Gastrocnemius medialis (tissue), 4 donors: ENCODE data around the gene PTP4A1. TPM values are rescaled to one million over a fixed set of nuclear protein-coding genes. Genes with fewer than 3 reads are reported as not detected.
A peak's percentile ranks its signal among the peaks of the same experiment; 100 is the strongest.
"Not testable (repeated sequence)": the region's sequence is repeated elsewhere in the genome, so short reads cannot be mapped to it uniquely, and the experiment has no call there.

Experiments used
- ATAC-seq, 2 donors: fragments of 150-250 bp; one replicate each; pipeline ENCODE4 v1.9.1; 2016
- DNase-seq, 2 donors: peaks; one replicate each; pipeline ENCODE4 v3.0.0-alpha.2; 2019
- H3K27ac ChIP-seq, 4 donors: fragments of 200-600 bp; sonication (generic); 1 replicate in 1 of 4; 2 replicates in 3 of 4; pipeline ENCODE4 v1.5.1; 2016 to 2018; ENCODE audit warnings: mild to moderate bottlenecking in 2 of 4, moderate library complexity in 1 of 4
- H3K27me3 ChIP-seq, 3 donors: fragments of 200-600 bp; sonication (generic) in 2 of 3; 1 replicate in 1 of 3; 2 replicates in 2 of 3; pipeline versions ENCODE4 v1.5.1 to v1.6.0; 2016 to 2019; ENCODE audit warnings: mild to moderate bottlenecking in 1 of 3, moderate library complexity in 1 of 3
- H3K36me3 ChIP-seq, 2 donors: fragments of 200-600 bp; sonication (generic) in 1 of 2; one replicate each; pipeline ENCODE4 v1.5.1; 2017 to 2018
- H3K4me1 ChIP-seq, 2 donors: fragments of 200-600 bp; sonication (generic) in 1 of 2; one replicate each; pipeline ENCODE4 v1.5.1; 2016 to 2017; ENCODE audit warnings: mild to moderate bottlenecking in 2 of 2
- H3K4me3 ChIP-seq, 4 donors: fragments of 200-600 bp; sonication (generic) in 3 of 4; 1 replicate in 1 of 4; 2 replicates in 3 of 4; pipeline ENCODE4 v1.5.1; 2016 to 2019; ENCODE audit warnings: mild to moderate bottlenecking in 2 of 4
- H3K9me3 ChIP-seq, 3 donors: fragments of 200-600 bp; sonication (generic) in 2 of 3; 1 replicate in 1 of 3; 2 replicates in 2 of 3; pipeline ENCODE4 v1.5.1; 2016 to 2019
- CTCF ChIP-seq, 5 experiments: fragments of 450-650 bp in 3 of 5; fragments of 200-600 bp in 2 of 5; sonication (generic) in 2 of 5; IDR thresholded peaks in 4 of 5; conservative IDR thresholded peaks in 1 of 5; 1 replicate in 4 of 5; 2 replicates in 1 of 5; pipeline ENCODE4 v1.5.1; 2016 to 2019; ENCODE audit warnings: antibody characterized with exemption in 5 of 5, mild to moderate bottlenecking in 3 of 5, moderate library complexity in 3 of 5
- POLR2A ChIP-seq, 2 donors: fragments of 450-650 bp; IDR thresholded peaks; one replicate each; pipeline ENCODE4 v1.6.1; 2017; ENCODE audit warnings: antibody characterized with exemption in 2 of 2, mild to moderate bottlenecking in 2 of 2, moderate library complexity in 2 of 2
- in situ Hi-C, 4 donors: fragments of 200-750 bp; cut with MboI; loops; one replicate each; pipeline versions ENCODE4 v1.15.0 to v1.8.0; 2017; ENCODE audit warnings: low sequenced_read_pairs in 4 of 4
- intact Hi-C: fragments of 100-400 bp; cut with DNase I; formaldehyde crosslinking; loops from one replicate; pipeline ENCODE4 v1.15.1; 2023; ENCODE audit warnings: low total_unique reads
- total RNA-seq, 4 donors: library from RNA; depleted of rRNA; stranded (reverse); fragments of >200 nt; gene quantifications; one replicate each; pipeline versions ENCODE4 v1.1.0 to v1.2.3, GENCODE V29; 2016

The PTP4A1 gene
- 100 to 1,000 TPM in 2 of 4 donors, 10 to 100 TPM in 2; 30.6 to 256 (median 90.8) TPM for total RNA-seq

GRCh38 chr6:63572044-63572746 lies at the start of gene PTP4A1, which contains the start of gene LOC128125822:
Gene PTP4A1 (plus strand): TSS chr6:63572480. CDS start chr6:63576881, 4,401 bp downstream.
Gene LOC128125822 (plus strand): TSS chr6:63572480.
- no peaks in the 10 kb centered on the region for H3K9me3 ChIP-seq
- peak within 1 kb of the TSS; percentile 87 to 99 (median 96) for H3K4me3 ChIP-seq
- ATAC-seq (peak; percentile 74), DNase-seq (peak; percentile 95 to 97)
- H3K27me3 ChIP-seq, result no peaks in the 10 kb centered on the region
- peaks cover 0 to 34% of the 10 kb centered on the region in 2 donors for H3K4me1 ChIP-seq
- intact Hi-C loops (loop anchor here (1.0 to 5.0 kb wide), 7 partner anchors 45 to 145 kb away; partner anchors contain the start of gene PHF3), in situ Hi-C loops (loop anchor here in 1 of 4 donors (10.0 kb wide), 1 partner anchor 63 kb away; the partner anchor contains the start of gene PHF3)
- H3K27ac ChIP-seq, result peak within 1 kb of the TSS; percentile 99 to 100 (median 100)
- peaks cover 0 to 11% of the 10 kb centered on the region in 2 donors for H3K36me3 ChIP-seq
- TF ChIP-seq CTCF (IDR thresholded peaks at IDR 0.05 in 4 of 5, conservative IDR thresholded peaks at IDR 0.05 in 1 of 5) (no peak), POLR2A (IDR thresholded peaks at IDR 0.05) (peak; percentile 99 to 100)

GRCh38 chr6:63522911-63523287 lies 49.4 kb upstream of the PTP4A1 start:
- H3K27me3 ChIP-seq, H3K4me1 ChIP-seq, intact Hi-C loops, H3K9me3 ChIP-seq, H3K36me3 ChIP-seq, H3K27ac ChIP-seq, H3K4me3 ChIP-seq, DNase-seq, ATAC-seq, in situ Hi-C loops: not testable (repeated sequence)

- in situ Hi-C loops, result no loop called here
- no peak for ATAC-seq
- TF ChIP-seq POLR2A (IDR thresholded peaks at IDR 0.05) (no peak), CTCF (IDR thresholded peaks at IDR 0.05 in 4 of 5, conservative IDR thresholded peaks at IDR 0.05 in 1 of 5) (no peak)
These were observed 48.6 kb upstream of the PTP4A1 start for GRCh38 chr6:63523630-63524029.

GRCh38 chr6:63525186-63525878 lies 46.9 kb upstream of the PTP4A1 start:
- intact Hi-C loops, result loop anchor here (5.0 kb wide), 1 partner anchor 48 kb away; no protein-coding TSS in a partner anchor
- no peaks in the 10 kb centered on the region for H3K27me3 ChIP-seq

More at GRCh38 chr6:63523630-63524029, 48.6 kb upstream of the PTP4A1 start:
- H3K9me3 ChIP-seq, result no peaks in the 10 kb centered on the region
- H3K4me1 ChIP-seq, result peaks cover 8 to 10% of the 10 kb centered on the region in 2 donors
- H3K4me3 ChIP-seq, result no peak overlapping the region
- H3K36me3 ChIP-seq, result no peaks in the 10 kb centered on the region
- no peak for DNase-seq
- H3K27me3 ChIP-seq, result no peaks in the 10 kb centered on the region
- intact Hi-C loops, result no loop called here
- H3K27ac ChIP-seq, result no peak overlapping the region

More at GRCh38 chr6:63525186-63525878, 46.9 kb upstream of the PTP4A1 start:
- no peak for ATAC-seq
- Histone ChIP-seq H3K9me3 (no peaks in the 10 kb centered on the region), H3K4me3 (no peak overlapping the region), H3K27ac (no peak overlapping the region), H3K4me1 (peaks cover 10 to 19% of the 10 kb centered on the region in 2 donors), H3K36me3 (no peaks in the 10 kb centered on the region)
- TF ChIP-seq POLR2A (IDR thresholded peaks at IDR 0.05) (no peak), CTCF (IDR thresholded peaks at IDR 0.05 in 4 of 5, conservative IDR thresholded peaks at IDR 0.05 in 1 of 5) (no peak)
- in situ Hi-C loops, result no loop called here
- no peak for DNase-seq
